Measurements from ENCODE around the gene NPTXR.

NPTXR gene

DNA sequence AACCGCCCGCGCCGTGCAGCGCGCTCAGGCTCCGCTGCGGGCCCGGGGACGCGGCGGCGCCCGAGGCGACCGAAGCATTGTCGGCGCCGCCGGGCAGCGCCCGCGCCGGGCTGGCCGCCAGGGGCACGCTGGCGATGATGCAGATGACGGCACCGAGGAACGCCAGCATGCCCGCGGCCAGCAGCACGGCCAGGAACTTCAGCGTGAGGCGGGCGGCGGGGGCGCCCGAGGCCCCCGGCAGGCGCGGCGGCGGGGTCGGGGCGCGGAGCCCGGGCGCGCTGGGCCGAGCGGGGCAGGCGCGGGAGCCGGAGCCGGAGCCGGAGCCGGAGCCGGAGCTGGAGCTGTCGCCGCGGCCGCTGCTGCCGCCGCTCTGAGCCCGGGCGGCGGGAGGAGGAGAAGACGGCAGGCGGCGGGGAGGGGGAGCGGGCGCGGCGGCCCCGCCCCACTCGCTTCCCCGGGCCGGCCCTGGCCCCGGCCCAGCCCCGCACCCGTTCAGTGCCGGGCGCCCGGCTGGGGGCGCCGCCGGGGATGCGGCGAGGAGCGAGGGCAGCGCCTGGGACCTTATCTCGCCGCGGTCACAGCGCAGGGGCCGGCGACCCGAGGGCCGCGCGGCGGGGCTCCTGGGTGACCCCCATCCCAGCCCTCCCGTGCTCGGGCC, at the start of gene NPTXR:
Gene NPTXR, minus strand, starts transcription at position 372 of the 658 bp plus-strand sequence.
- peaks cover 29 to 55% (median 47%) of the 10 kb centered on the region in 10 experiments for H3K4me1 ChIP-seq
- H3K9ac ChIP-seq, result peak within 1 kb of the TSS; percentile 76 to 86 (median 82)
- H3K9me3 ChIP-seq (replicated peaks in 1 of 11), result no peaks in the 10 kb centered on the region
- no peak for TF ChIP-seq Cebpa-rat (IDR thresholded peaks at IDR 0.05)
- H4K20me1 ChIP-seq, result peaks cover 0 to 37% (median 31%) of the 10 kb centered on the region in 11 experiments; a peak in 16 of 22 replicates
- peaks cover 0 to 19% (median 8%) of the 10 kb centered on the region in 11 experiments; a peak in 14 of 22 replicates for H3K27me3 ChIP-seq
- peak within 1 kb of the TSS; percentile 84 to 99 (median 94) for H3K4me2 ChIP-seq
- no peaks in the 10 kb centered on the region for H3K36me3 ChIP-seq
- peak within 1 kb of the TSS; percentile 34 to 83 (median 74); a peak in 21 of 22 replicates for H3K27ac ChIP-seq
- peak within 1 kb of the TSS; percentile 65 to 80 (median 70) for H3K4me3 ChIP-seq

DNA sequence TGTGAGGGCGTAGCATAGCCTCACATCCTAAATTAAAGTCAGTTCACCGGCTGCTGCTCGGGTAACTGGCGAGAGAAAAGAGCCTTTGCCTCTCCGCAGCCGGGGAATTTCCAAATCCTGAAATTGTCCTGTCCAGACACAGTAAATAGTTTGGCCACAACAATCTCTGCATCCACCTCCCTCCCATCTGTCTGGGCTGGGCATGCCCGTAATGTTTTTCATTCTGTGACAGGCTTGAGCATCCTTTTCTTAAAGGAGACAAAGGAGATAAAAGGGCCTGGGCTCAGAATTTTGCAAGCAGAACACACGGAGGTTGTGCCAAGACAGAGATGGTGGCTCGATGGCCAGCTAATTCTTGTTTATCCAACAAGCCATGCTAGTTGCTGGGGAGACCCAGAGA, 47.4 kb upstream of the NPTXR start:
- TF ChIP-seq Cebpa-rat (IDR thresholded peaks at IDR 0.05), result no peak
- H3K27ac ChIP-seq, result no peak overlapping the region
- no peak overlapping the region for H3K9ac ChIP-seq
- no peaks in the 10 kb centered on the region for H3K36me3 ChIP-seq
- no peaks in the 10 kb centered on the region for H4K20me1 ChIP-seq
- H3K9me3 ChIP-seq (replicated peaks in 1 of 11), result peaks cover 0 to 9% (median 3%) of the 10 kb centered on the region in 11 experiments; a peak in 4 of 22 replicates
- H3K4me1 ChIP-seq, result peaks cover 0 to 6% (median 0%) of the 10 kb centered on the region in 10 experiments; a peak in 2 of 20 replicates
- no peaks in the 10 kb centered on the region for H3K27me3 ChIP-seq
- no peak overlapping the region for H3K4me2 ChIP-seq
- H3K4me3 ChIP-seq, result no peak overlapping the region

DNA sequence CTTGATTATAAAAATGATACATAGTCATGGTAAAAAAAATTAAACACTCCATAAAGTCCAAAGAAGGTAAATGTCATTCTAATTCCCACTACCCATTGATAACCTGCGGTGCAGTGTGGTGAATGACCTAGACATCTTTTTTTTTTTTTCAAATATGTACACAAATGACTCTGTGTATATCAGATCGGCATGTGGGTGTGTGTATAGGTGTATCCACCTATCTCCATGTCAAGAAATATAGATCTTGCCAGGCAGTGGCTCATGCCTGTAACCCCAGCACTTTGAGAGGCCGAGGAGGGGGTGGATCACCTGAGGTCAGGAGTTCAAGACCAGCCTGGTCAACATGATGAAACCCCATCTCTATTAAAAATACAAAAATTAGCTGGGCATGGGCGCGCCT, 46.5 kb upstream of the NPTXR start:
- TF ChIP-seq Cebpa-rat (IDR thresholded peaks at IDR 0.05), result no peak
- H4K20me1 ChIP-seq, result no peaks in the 10 kb centered on the region
- peaks cover 0 to 7% (median 0%) of the 10 kb centered on the region in 10 experiments; a peak in 2 of 20 replicates for H3K4me1 ChIP-seq
- peaks cover 0 to 9% (median 3%) of the 10 kb centered on the region in 11 experiments; a peak in 4 of 22 replicates for H3K9me3 ChIP-seq (replicated peaks in 1 of 11)
- H3K27me3 ChIP-seq, result no peaks in the 10 kb centered on the region
- H3K9ac ChIP-seq, result no peak overlapping the region
- no peaks in the 10 kb centered on the region for H3K36me3 ChIP-seq
- H3K27ac ChIP-seq, result no peak overlapping the region
- no peak overlapping the region for H3K4me2 ChIP-seq
- no peak overlapping the region for H3K4me3 ChIP-seq

DNA sequence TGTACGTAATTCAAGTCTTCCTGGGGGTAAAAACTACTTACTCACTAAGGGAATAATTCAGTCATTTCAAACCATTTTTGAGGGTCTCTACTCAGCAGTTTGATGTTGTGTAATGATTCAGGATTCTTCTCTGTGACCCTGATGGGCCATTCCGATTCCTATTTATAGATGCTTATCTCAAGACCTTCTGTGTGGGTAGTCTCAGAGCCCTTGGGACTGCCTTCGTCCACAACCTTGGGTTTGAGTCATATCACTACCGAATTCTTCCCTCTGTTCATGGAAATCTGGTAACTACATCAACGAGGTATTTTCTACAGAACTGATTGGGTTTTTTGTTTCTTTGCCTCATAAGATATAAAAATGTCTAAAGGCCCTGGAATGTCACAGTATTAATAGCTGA, 42.5 kb upstream of the NPTXR start:
- peaks cover 0 to 9% (median 3%) of the 10 kb centered on the region in 11 experiments; a peak in 4 of 22 replicates for H3K9me3 ChIP-seq (replicated peaks in 1 of 11)

DNA sequence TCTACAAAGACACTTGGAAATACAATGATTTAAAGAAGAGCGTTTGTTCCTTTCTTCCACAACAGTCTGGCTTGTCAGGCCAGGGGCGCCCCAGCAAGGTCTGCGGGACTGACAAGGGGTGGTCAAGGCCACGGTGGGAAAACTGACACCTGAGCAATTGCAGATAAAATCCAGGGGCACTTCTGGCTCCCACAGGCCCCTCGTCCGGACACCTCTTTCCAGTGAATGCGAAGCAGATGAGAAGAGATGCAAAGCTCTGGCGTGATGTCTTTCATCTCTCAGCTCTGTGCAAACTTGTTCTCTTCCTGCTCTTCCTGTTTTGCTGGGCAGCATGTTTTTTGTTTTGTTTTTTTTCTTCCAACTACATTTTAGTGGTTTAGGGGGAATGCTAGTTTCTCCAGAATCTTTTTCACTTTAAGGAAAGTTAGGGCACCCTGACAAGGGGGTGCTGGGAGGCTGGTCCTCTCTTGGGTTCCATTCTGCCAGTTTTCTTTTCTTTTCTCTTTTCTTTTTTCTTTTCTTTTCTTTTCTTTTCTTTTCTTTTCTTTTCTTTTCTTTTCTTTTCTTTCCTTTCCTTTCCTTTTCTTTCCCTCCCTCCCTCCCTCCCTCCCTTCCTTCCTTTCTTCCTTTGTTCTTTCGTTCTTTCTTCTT, 39.3 kb upstream of the NPTXR start:
- Histone ChIP-seq H3K9me3 (replicated peaks in 1 of 11) (peaks cover 0 to 5% (median 2%) of the 10 kb centered on the region in 11 experiments; a peak in 3 of 22 replicates), H3K27ac (no peak overlapping the region; a peak in 1 of 22 replicates), H3K36me3 (no peaks in the 10 kb centered on the region), H3K4me2 (peak overlapping the region; percentile 9 to 56 (median 37); a peak in 16 of 22 replicates), H3K4me3 (no peak overlapping the region), H4K20me1 (no peaks in the 10 kb centered on the region), H3K27me3 (no peaks in the 10 kb centered on the region), H3K9ac (peak overlapping the region in 1 of 11 experiments; percentile 18; a peak in 1 of 22 replicates), H3K4me1 (peaks cover 25 to 38% (median 34%) of the 10 kb centered on the region in 10 experiments)
- no peak for TF ChIP-seq Cebpa-rat (IDR thresholded peaks at IDR 0.05)

More for the DNA sequence above, 42.5 kb upstream of the NPTXR start:
- Histone ChIP-seq H3K4me1 (peaks cover 8 to 26% (median 21%) of the 10 kb centered on the region in 10 experiments; a peak in 19 of 20 replicates), H3K4me3 (no peak overlapping the region), H3K27me3 (no peaks in the 10 kb centered on the region), H4K20me1 (no peaks in the 10 kb centered on the region), H3K36me3 (no peaks in the 10 kb centered on the region), H3K27ac (no peak overlapping the region), H3K9ac (no peak overlapping the region), H3K4me2 (no peak overlapping the region)
- no peak for TF ChIP-seq Cebpa-rat (IDR thresholded peaks at IDR 0.05)

DNA sequence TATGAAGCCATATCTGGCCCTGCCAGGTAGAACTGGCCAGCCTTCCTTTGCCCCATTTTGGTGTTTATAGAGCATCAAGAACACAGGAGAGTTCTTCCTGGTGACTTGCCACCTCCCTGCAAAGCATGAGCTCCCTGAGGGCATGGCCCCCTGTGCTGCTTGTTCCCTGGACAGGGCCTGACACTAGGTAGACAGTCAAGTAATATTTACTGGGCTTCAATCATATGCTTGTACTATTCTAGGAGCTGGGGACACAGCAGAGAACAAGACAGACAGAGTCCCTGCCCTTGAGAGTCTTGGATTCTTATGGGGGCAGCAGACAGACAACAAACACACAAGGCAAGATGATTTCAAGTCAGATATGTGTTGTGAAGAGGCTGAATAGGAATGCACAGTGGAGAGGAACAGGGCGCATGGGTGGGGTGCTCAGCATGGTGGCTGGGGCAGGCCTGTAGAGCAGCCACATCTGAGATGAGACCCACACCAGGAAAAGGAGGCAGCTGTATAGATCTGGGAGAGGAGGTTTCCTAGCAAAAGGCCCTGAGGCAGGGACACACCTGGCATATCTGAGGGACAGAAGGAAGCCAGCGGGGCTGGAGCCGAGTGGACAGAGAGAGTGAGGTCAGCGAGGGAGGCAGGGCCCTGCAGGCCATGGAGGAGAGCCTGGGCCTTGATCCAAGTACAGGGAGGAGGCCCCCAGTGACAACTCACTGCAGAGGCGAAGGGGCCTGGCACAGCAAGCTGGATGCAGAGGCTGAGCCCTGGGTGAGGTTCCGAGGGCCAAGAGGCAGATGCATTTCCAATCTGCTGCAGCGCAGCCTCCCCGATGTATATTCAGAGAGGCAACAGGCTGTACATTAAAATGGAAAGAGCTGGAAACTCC, 38.4 kb upstream of the NPTXR start:
- H3K9me3 ChIP-seq (replicated peaks in 1 of 11), result peaks cover 0 to 7% (median 0%) of the 10 kb centered on the region in 11 experiments; a peak in 1 of 22 replicates
- no peak overlapping the region for H3K9ac ChIP-seq
- H4K20me1 ChIP-seq, result no peaks in the 10 kb centered on the region
- peaks cover 25 to 38% (median 34%) of the 10 kb centered on the region in 10 experiments for H3K4me1 ChIP-seq
- H3K4me2 ChIP-seq, result peak overlapping the region; percentile 14 to 56 (median 39); a peak in 18 of 22 replicates
- no peaks in the 10 kb centered on the region for H3K36me3 ChIP-seq
- no peak for TF ChIP-seq Cebpa-rat (IDR thresholded peaks at IDR 0.05)
- H3K4me3 ChIP-seq, result no peak overlapping the region
- H3K27ac ChIP-seq, result no peak overlapping the region; a peak in 1 of 22 replicates
- H3K27me3 ChIP-seq, result no peaks in the 10 kb centered on the region

DNA sequence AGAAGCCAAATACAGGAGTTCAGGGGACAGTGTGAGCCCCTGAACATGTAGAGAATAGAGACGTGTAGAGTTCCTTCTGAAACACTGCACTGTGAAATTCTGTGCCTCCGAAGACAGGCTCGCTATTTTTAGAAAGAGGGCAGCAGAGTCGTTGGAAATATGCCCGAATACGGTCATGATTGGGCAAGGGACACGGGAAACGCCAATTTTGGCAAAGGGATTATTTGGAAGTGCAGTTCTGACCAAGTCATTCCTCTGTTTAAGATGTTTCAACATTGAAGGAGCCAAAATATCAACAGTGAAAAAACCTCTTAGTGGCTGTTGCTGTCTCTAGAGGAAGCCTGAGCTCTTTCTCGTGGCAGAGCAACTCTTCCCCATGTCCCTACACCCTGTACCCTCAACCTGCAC, 37.6 kb upstream of the NPTXR start:
- H3K4me3 ChIP-seq, result no peak overlapping the region
- H3K27ac ChIP-seq, result no peak overlapping the region
- H3K9ac ChIP-seq, result no peak overlapping the region
- peaks cover 25 to 38% (median 34%) of the 10 kb centered on the region in 10 experiments for H3K4me1 ChIP-seq
- H3K36me3 ChIP-seq, result no peaks in the 10 kb centered on the region
- H3K9me3 ChIP-seq (replicated peaks in 1 of 11), result peaks cover 0 to 7% (median 0%) of the 10 kb centered on the region in 11 experiments; a peak in 1 of 22 replicates
- H4K20me1 ChIP-seq, result no peaks in the 10 kb centered on the region
- H3K27me3 ChIP-seq, result no peaks in the 10 kb centered on the region
- H3K4me2 ChIP-seq, result peak overlapping the region in 8 of 11 experiments; percentile 0 to 51 (median 20); a peak in 11 of 22 replicates
- TF ChIP-seq Cebpa-rat (IDR thresholded peaks at IDR 0.05), result no peak

DNA sequence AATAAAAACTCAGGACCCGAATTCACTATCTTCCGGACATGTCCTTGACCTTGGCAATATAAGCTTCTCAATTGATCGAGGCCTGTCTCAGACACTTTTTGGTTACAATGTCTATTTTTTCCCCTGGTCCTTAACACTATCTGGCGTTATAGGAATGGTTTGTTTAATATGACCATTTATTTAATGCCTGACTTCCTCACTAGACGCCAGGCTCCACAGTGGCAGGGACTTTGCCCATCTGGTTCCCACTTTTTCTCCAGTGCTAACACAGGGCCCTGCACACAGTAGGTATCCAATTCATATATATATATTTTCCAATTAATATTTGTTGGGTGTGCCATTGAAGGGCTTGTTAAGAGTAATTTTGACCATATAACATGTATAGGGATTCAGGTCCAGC, 36.1 kb upstream of the NPTXR start:
- TF ChIP-seq Cebpa-rat (IDR thresholded peaks at IDR 0.05), result no peak
- H3K4me2 ChIP-seq, result peak overlapping the region in 1 of 11 experiments; percentile 63; a peak in 2 of 22 replicates
- H3K9me3 ChIP-seq (replicated peaks in 1 of 11), result peaks cover 0 to 7% (median 0%) of the 10 kb centered on the region in 11 experiments; a peak in 1 of 22 replicates
- no peaks in the 10 kb centered on the region for H4K20me1 ChIP-seq
- no peak overlapping the region for H3K4me3 ChIP-seq
- H3K9ac ChIP-seq, result no peak overlapping the region
- no peaks in the 10 kb centered on the region for H3K27me3 ChIP-seq
- H3K4me1 ChIP-seq, result peaks cover 25 to 38% (median 31%) of the 10 kb centered on the region in 10 experiments
- H3K27ac ChIP-seq, result no peak overlapping the region
- no peaks in the 10 kb centered on the region for H3K36me3 ChIP-seq
